GM19455 (cell line): ENCODE data around the gene KLHL18.
"Not testable (repeated sequence)": the region's sequence is repeated elsewhere in the genome, so short reads cannot be mapped to it uniquely, and the experiment has no call there.

ENCODE experiments used
- ATAC-seq: cut with Tn5 transposase; IDR thresholded peaks from one replicate; pipeline ENCODE4 v1.9.1; 2021; ENCODE audit not compliant: unreplicated experiment

The KLHL18 gene

GRCh38 chr3:47273564-47273963, 9.2 kb upstream of the KLHL18 start:
- no peak for ATAC-seq

- ATAC-seq, result no peak
These were observed 8.1 kb upstream of the KLHL18 start for GRCh38 chr3:47274652-47275051.

GRCh38 chr3:47276558-47276957, 6.2 kb upstream of the KLHL18 start:
- ATAC-seq, result no peak

- ATAC-seq, result no peak
These were observed 2.2 kb upstream of the KLHL18 start for GRCh38 chr3:47280519-47280918.

DNA sequence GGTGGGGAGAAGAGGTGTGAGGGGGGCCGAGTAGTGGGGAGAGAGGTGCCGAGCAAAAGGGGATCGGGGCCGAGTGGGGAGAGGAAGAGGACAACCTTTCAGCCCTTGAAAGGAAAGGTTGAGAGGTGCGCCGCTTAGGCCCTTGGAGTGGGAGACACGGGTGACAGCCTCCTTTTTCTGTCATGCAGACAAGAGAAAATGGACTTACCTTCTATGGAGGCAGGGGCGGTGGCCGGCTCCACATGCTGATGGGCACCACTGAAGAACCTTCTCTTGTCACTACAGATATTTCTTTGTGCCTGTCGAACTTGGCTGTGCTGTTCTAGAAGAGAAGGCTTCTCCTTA, 421 bp downstream of the KLHL18 start:
- no peak for ATAC-seq

GRCh38 chr3:47283591-47284364, 1.0 kb downstream of the KLHL18 start:
- no peak for ATAC-seq

DNA sequence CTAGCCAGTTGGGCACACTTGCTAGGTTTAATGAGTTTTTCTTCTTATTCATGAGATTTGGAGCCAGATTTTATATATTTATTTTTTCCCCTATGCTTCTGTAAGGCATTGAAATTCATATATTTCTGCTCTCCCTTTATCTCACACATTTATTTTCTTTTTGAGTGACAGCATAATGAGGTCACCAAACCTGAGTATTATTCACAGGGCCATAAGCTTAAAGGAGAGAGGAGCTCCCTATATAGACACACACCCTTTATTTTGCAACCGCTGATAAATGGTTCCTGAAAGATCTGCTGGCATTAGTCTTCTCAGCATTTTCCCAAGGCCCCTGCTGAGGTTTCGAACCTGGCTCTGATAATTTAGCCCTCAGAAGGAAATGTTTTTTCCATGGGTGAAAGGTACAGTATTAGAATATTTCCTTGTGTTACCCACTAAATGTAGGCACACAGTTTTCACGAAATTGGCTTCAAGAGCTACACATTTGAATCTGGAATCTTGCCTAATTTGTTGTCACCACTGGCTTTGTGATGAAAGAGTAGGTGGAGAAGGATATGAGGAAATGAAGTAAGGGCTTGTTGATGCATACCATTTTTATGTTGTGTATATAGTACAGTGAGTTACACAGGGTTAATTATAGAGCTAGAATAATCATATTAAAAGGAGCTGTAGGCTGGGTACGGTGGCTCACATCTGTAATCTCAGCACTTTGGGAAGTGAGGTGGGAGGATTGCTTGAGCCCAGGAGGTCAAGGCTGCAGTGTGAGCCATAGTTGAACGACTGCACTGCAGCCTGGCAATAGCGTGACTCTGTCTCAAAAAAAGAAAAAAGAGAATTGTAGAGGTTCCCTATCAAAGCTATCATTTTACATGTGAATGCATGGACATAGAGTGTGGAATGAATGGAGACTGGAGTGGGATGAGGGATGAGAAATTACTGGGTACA, 6.5 kb downstream of the KLHL18 start:
- no peak for ATAC-seq

DNA sequence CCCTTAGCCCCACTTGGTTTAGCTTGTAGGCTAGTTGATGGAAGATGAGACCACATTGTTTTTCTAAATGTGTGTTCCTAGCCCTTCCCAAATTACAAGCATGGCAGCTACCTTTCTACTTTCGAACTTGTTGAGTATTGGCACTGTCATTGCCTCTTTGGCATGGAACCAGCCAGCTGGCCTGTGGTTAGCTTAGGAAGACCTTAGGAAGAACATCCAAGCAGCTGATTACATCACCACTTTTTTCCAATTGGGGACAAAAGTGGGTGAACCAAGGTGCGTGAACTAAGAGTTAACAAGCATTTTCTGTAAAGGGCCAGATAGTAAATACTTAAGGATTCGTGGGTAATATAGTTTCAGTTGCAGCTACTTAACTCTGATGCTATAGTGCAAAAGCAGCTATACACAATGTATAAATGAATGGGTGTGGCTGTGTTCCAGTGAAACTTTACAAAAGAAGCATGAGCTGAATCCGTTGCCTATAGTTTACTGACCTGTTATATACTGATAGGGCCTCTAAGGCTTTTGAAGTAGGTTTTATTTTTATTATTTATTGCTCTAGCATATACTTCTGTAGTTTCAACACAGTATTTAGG, 8.5 kb downstream of the KLHL18 start:
- ATAC-seq, result no peak

DNA sequence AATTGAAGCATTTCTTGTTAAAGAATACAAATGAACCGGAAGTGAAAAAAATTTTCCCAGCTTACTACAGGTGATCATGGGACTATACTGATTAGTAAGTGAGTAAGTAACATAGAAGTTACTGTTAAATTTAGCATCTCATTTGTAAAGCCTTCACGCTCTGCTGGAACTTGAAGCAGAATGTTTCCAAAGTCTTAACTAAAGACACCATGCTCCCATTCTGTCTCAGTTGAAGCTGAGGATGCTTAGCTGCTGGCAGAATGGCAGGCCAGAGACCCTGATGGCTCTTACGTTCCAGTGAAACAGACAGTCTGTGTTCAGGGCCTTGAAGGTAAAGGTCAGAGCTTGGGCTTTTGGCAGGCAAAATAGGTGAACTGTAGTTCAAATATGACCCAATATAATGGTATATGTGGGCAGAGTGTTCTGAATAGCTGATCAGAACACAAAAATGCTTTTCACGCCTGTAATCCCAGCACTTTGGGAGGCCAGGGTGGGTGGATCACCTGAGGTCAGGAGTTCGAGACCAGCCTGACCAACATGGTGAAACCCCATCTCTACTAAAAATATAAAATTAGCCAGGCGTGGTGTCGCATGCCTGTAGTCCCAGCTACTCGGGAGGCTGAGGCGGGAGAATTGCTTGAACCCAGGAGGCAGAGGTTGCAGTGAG, 9.1 kb downstream of the KLHL18 start:
- ATAC-seq, result not testable (repeated sequence)

DNA sequence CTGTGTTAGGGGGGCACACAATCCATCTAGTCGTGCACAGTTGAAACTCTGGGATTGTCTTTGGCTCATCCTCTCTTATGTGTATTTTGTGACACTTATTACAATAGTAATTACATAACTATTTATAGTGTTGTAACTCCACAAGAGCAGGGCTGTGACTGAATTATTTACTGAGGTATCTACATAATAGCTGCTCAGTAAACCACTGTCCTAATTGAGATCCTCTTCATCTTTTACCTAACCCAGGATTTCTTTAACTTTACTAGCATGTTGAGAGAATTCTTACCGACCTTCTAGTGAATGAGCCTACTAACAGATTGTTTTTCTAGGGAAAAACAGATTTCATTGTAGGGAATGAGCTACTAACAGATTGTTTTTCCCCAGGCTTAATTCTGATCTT, 11.1 kb downstream of the KLHL18 start:
- ATAC-seq, result no peak

DNA sequence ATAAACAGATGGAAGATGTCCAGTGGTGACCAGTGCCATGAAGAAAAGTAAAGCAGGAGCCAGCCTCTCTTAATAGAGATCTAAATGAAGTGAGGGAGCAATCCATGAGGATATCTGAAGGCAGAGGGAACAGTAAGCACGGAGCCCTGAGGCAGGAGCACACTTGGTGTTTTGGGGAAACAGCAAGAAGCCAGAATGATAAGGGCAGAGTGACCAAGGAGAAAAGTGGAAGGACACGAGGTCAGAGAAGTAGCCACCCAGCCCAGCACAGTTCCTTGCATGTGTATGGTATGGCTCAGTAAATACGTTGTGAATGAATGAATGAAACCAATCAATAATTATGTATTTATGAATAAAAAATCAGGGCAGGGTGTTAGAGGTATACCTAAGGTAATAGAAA, 11.6 kb downstream of the KLHL18 start:
- ATAC-seq, result no peak

DNA sequence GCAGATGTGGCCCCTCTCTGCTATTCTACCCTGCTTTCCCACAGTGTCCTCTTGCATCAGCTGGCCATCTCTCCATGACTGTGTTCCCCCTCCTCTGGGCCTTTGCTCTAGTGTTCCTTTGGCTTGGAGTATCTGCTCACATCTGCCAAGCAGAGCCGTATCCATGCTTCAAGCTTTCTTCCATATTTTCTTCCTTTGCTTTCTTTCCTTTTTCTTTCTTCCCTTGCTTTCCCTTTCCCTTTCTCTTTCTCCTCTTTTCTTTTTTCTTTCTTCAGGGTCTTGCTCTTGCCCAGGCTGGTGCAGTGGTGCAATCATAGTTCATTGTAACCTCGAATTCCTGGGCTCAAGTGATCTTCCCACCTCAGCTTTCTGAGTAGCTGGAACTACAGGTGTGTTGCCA, 12.6 kb downstream of the KLHL18 start:
- ATAC-seq, result no peak

GRCh38 chr3:47295976-47296375, 13.2 kb downstream of the KLHL18 start:
- no peak for ATAC-seq

GRCh38 chr3:47296562-47297302, 14.0 kb downstream of the KLHL18 start:
- no peak for ATAC-seq

DNA sequence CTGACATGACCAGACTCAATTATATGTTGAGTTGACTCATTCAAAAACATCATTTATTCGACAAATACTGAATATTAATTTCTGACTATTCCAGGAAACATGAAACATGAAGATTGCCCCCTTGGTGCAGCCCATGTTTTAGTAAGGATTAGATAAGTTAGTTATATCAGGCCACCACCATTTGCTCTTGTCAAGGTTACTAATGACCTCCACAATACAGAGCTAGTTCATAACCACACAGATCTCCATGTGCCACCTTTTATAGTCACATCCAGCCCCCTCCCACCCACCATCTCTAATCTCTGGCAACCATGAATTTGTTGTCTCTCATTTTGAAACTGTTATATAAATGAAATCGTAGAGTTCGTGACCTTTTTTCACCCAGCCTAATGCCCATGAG, 15.7 kb downstream of the KLHL18 start:
- no peak for ATAC-seq

GRCh38 chr3:47299381-47300318, 16.9 kb downstream of the KLHL18 start:
- no peak for ATAC-seq

DNA sequence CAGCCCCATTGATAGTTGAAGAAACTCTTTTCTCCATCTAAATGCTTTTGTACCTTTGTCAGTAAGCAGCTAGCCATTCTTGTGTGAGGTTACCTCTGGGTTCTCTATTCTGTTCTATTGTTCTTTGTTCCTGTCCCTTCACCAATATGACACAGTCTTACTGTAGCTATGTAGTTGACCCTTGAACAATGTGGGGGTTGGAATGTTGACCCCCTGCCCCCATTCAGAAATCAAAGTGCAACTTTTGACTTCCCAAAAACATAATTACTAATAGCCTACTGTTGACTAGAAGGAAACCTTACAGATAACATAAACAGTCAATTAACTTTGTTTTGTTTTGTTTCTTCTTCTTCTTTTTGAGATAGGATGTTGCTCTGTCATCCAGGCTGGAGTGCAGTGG, 18.7 kb downstream of the KLHL18 start:
- ATAC-seq, result no peak

- no peak for ATAC-seq
These were observed 23.3 kb downstream of the KLHL18 start for GRCh38 chr3:47306022-47306421.

GRCh38 chr3:47309231-47309630, 26.5 kb downstream of the KLHL18 start:
- ATAC-seq, result not testable (repeated sequence)
